Daoy (cell line): Measurements from ENCODE around the gene RHEB. TPM values are rescaled to one million over a fixed set of nuclear protein-coding genes. Genes with fewer than 3 reads are reported as not detected.

Experiments used
- DNase-seq: peaks from one replicate; pipeline ENCODE4 v3.0.0-alpha.2; 2015; ENCODE audit warnings: low read depth
- total RNA-seq: library from RNA; depleted of rRNA; stranded (reverse); fragments of >200 nt; shearing (Covaris generic); gene quantifications from 2 replicates; pipeline ENCODE4 v1.2.3, GENCODE V29; 2014

Gene RHEB
- total RNA-seq, 1 experiment from 2014 or later = 307 TPM

- no peak for DNase-seq
Measured at GRCh38 chr7:151470711-151471110, 49.0 kb downstream of the RHEB start.

- DNase-seq = no peak
Measured at GRCh38 chr7:151469281-151469680, 50.4 kb downstream of the RHEB start.

DNA sequence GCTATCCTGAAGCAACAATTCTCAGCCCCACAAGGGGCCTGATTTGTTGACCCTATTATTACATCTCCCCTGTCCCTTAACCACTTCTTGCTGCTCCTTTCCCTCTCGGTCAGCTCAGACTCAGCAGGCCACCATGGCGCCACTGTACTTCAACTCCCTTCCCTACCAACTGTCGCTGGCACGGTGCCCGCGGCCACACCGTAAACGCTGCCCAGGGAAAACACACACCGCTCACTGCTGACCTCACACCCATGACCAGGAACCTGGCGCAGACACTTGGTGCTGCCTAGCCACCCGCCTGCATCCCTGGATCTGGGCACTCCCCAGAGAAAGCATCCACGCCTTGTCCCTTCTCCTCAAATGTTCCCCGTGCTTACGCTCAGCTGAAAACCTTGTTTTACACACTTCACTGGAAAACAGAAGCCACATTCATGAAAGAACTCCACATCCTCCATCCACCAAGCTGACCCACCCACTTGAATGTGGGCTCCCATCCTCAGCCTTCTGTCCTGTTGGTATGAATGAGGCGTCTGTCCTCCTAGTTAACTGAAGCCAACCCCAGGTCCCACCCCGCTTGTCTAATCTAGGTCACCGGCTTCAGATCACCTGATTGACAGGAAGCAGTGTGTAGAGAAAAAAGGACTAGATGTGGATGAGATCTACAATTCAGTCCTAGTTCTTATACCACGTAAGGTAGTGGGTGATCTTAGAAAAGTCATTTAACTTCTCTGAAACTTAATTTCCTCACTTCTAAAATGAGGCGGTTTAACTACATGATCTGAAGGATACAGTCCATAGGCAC, 51.3 kb downstream of the RHEB start:
- DNase-seq = no peak

DNA sequence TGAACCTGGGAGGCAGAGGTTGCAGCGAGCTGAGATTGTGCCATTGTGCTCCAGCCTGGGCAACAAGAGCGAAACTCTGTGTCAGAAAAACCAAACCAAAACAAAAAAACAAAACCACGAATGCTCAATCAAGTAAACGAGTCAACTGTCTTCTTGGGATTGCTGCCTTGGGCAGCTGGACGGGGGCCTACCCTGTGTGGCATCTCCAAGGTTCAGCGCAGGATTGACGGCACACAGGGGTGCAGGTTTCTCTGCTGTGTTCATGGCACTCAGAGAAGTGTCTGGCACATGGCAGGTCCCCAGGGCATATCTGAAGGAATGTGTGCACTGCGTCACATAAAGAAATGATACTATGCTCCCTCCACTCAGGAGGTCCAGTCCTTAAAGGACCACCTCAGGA, 54.5 kb downstream of the RHEB start:
- no peak for DNase-seq

DNA sequence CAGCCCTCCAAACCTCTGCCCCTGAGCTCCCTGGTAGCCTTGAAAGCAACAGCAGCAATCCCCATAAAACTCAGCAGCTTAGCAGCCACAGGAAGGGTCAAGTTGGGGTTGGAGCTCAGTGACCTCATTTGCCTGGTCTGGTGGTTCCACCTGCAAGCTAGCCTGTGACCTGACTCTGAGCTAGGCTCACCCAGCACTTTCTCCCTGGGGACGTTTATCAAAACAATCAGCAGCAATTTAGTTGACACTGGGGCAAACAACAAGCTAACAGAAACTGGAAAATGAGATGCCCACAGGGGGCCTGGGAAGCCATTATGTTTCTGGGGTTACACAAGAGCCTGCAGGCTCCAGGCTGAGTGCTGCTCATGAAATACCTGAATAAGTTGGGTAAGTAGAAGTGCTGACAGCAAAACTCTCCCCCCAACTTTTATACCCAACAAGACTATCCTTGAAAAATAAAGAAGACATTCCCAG, 57.4 kb downstream of the RHEB start:
- DNase-seq = no peak

- no peak for DNase-seq
Measured at GRCh38 chr7:151461942-151462230, 57.8 kb downstream of the RHEB start.

- no peak for DNase-seq
Measured at GRCh38 chr7:151461096-151461941, 58.4 kb downstream of the RHEB start.

DNA sequence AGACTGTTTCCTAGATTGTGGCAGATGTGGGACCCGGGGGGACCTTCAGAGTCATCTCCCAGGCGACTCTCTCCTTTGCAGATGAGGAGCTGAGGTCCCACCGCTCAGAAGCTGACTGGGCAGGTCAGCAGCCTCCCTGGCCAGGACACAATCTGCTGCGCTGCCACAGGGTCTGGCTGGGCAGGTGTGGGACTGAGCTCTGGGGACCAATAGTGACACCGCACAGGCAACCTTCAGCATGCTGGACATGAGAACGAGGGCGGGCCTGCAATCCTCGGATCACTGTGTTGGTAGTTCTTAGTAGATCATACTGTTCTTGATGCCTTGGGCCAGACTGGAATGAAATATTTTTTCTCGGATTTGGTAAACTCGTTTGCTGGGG, 59.2 kb downstream of the RHEB start:
- DNase-seq = peak; percentile 36

DNA sequence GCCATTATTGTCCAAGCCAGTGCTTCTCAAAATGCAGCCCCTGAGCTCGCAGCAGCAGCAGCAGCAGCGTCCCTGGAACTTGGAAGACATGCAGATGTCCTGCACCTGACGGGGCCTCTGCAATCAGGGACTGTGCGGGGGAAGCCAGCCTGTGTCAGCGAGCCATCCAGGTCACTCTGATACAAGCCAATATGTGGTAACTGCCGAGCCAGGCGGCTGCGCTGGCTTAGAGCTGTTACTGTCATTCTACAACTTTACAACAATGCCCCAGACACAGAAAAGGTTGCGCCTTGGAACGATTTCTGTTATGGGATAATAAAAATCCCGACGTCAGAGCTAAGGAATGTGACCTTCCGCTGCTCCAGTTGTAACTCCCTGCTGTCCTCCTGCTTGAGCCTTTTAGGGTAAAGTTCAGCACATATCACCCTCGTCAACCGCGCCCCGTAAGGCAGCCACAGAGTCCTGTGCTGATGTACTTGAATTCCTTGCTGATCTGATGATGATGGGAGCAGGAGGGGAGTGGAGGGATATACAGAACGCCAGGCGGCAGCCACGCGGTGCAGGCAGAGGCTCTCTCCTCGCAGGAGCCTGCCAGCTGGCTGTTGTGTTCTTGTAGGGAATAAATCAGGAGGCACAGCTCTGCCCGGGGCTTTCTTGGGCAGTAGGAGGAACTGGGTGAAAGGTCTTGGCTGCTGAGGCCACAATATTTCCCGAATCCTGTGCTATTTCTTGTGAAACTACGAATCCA, 59.8 kb downstream of the RHEB start:
- peak; percentile 93 for DNase-seq

- DNase-seq = no peak
Measured at GRCh38 chr7:151457534-151457933, 62.2 kb downstream of the RHEB start.

DNA sequence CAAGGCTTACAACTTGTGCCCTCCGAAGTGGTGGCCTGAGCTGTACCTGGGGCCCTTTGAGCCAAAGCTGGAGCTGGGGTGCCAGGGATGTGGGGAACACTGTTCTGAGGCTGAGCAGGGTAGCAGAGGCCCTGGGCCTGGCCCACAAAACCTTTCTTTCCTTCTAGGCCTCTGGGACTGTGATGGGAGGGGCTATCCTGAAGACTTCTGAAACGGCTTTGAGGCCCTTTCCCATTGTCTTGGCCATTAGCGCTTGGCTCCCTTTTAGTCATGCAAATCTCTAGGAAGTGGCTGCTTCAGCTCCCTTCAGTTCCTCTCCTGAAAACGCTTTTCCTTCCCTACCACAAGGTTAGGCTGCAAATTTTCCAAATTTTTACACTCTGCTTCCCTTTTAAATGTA, 62.9 kb downstream of the RHEB start:
- DNase-seq = no peak

DNA sequence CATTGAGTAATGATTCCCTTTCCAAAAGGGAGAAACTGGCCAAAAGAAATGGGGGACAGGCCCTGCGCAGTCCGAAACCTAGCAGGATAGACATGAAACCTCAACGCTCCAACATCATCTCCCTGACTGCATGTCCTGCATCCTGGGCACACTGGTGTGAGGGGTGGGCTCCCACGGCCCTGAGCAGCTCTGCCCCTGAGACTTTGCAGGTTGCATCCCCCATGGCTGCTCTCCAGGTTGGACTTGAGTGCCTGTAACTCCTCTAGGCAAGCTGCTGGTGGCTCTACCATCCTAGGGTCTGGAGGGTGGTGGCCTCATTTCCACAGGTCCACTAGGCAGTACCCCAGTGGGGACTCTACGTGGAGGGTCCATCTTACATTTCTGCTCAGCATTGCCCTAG, 63.4 kb downstream of the RHEB start:
- DNase-seq = no peak

DNA sequence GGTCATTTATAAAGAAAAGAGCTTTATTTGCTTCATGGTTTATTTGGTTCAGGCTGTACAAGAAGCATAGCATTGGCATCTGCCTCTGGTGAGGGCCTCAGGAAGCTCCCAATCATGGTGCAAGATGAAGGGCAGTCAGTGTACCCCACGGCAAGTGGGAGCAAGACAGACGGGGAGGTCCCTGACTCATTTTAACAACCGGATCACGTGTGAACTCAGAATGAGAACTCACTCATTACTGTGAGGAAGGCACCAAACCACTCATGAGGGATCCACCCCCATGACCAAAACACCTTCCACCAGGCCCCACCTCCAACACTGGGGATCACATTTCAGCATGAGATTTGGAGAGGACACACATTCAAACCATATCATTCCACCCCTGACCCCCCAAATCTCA, 64.0 kb downstream of the RHEB start:
- DNase-seq = peak; percentile 36

GRCh38 chr7:151454932-151455530, 64.7 kb downstream of the RHEB start:
- no peak for DNase-seq

DNA sequence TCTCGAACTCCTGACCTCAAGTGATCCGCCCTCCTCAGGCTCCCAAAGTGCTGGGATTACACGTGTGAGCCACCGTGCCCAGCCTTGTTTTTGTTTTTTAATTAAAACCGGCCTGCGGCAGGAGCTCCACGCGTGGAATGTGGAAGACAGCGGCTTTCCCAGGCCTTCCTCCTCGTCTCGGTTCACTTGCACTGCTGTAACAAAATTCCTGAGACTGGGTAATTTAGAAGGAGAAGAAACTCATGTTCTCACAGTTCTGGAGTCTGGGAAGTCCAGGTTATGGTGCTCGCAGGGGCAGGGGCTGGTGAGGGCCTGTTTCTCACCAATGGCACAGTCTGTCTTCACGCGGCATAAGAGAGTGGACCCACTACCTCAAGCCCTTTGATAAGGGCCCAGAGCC, 65.4 kb downstream of the RHEB start:
- DNase-seq = no peak

- no peak for DNase-seq
Measured at GRCh38 chr7:151453326-151453791, 66.3 kb downstream of the RHEB start.

GRCh38 chr7:151452680-151453325, 66.9 kb downstream of the RHEB start:
- no peak for DNase-seq

DNA sequence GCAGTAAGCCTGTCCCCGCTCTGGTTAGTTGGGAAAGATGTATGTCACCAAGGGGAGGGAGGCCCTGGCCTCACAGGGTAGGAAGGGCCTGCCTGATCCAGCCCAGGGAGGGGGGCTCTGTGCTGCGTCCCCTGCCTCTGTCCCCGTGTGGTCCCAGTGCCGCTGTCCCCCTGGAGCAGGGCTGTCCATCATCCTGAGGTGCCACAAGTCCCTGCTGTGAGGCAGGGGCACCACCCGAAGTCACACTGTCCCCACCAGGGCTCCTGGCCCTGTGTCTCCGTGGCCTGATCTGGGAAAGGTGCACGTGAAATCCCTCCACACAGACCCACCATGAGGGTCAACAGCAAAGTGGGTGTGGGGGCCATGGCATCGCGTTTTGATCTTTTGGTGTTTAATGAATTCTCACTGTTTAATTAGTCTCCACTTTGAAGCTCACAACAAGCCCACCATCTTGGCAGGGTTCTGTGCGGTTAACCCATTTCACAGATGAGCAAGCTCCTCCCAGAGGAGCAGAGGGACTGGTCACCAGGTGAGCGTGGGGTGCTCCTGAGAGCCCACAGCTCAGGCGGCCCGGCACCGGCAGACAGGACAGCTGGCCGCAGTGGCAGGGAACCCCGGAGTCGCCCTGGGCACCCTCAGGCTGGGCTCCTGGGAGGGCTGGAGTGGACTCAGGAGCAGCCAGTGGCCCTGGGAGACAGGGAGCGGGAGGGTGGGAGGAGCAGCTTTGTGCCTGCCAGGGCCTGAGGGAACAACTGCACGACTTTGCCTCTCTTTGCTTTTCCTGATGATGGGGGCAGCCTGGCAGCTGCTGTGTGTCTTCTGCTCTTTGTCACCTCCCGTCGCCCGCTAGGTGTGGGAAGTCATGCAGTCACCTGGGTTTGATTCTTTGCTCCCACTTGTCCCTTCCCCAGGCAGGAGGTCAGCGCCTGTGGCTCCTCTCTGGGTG, 67.8 kb downstream of the RHEB start:
- DNase-seq = no peak

- no peak for DNase-seq
Measured at GRCh38 chr7:151451156-151451555, 68.5 kb downstream of the RHEB start.

- no peak for DNase-seq
Measured at GRCh38 chr7:151449990-151450389, 69.7 kb downstream of the RHEB start.
